H1 (cell line): ENCODE results near the gene TWNK. TPM values are rescaled to one million over a fixed set of nuclear protein-coding genes. Genes with fewer than 3 reads are reported as not detected.

Experiments used
- CTCF ChIA-PET: fragments of 300-600 bp; sonication (Branson Sonifier 250); formaldehyde crosslinking; loops from one replicate; lab custom pipeline; 2021; ENCODE audit not compliant: partially characterized antibody; lab: Charles Lee
- POLR2A ChIA-PET: fragments of 300-600 bp; sonication (Branson Sonifier 250); formaldehyde crosslinking; loops from one replicate; lab custom pipeline; 2021; ENCODE audit warnings: inconsistent platforms; ENCODE audit not compliant: partially characterized antibody; lab: Charles Lee
- DNase-seq, 2 experiments: peaks; one replicate each; pipeline versions ENCODE4 v3.0.0 to v3.0.0-alpha.2; 2010 to 2022; ENCODE audit warnings: low spot score in 2 of 2, low read depth in 1 of 2, mixed read lengths in 1 of 2
- FAIRE-seq: peaks from 2 replicates; lab custom pipeline; 2011; peaks lifted over from hg19 to GRCh38; lab: Jason Lieb, UNC
- H2AFZ ChIP-seq: 2 replicates; pipeline ENCODE4 v1.8.1; 2012; ENCODE audit warnings: low read length, inconsistent platforms
- H2AK5ac ChIP-seq: 2 replicates; pipeline ENCODE4 v1.6.1; 2013; ENCODE audit warnings: low read depth, low read length
- H2BK120ac ChIP-seq: replicated peaks from 2 replicates; pipeline ENCODE3; 2013; ENCODE audit warnings: low read depth, low read length, inconsistent platforms
- H2BK12ac ChIP-seq: 2 replicates; pipeline ENCODE4 v1.6.1; 2013; ENCODE audit warnings: low read depth, low read length
- H2BK15ac ChIP-seq: 2 replicates; pipeline ENCODE4 v1.6.1; 2013; ENCODE audit warnings: low read length
- H2BK20ac ChIP-seq: 2 replicates; pipeline ENCODE4 v1.6.1; 2013; ENCODE audit warnings: low read length
- H2BK5ac ChIP-seq: 2 replicates; pipeline ENCODE4 v1.6.1; 2013; ENCODE audit warnings: low read depth, low read length
- H3K14ac ChIP-seq: 2 replicates; pipeline ENCODE4 v1.6.1; 2013; ENCODE audit warnings: inconsistent platforms; ENCODE audit not compliant: insufficient read length
- H3K18ac ChIP-seq: 2 replicates; pipeline ENCODE4 v1.6.1; 2013; ENCODE audit warnings: low read length; ENCODE audit errors: extremely low read depth
- H3K23ac ChIP-seq: 2 replicates; pipeline ENCODE4 v1.6.1; 2013; ENCODE audit warnings: inconsistent platforms; ENCODE audit not compliant: insufficient read length
- H3K23me2 ChIP-seq: 2 replicates; pipeline ENCODE4 v1.6.1; 2013; ENCODE audit warnings: low read depth, low read length
- H3K27ac ChIP-seq: 2 replicates; pipeline ENCODE4 v1.6.1; 2011; ENCODE audit warnings: low read depth, low read length, inconsistent platforms
- H3K27me3 ChIP-seq, 4 experiments: replicated peaks in 1 of 4; 1 replicate in 1 of 4; 2 replicates in 3 of 4; pipeline versions ENCODE4 v1.6.1 to v1.8.1; 2011 to 2013; ENCODE audit warnings: low read length in 3 of 4, mild to moderate bottlenecking in 3 of 4, inconsistent platforms in 2 of 4, mixed read lengths in 2 of 4, moderate library complexity in 1 of 4; ENCODE audit not compliant: control insufficient read depth in 3 of 4, insufficient read depth in 3 of 4; ENCODE audit errors: extremely low read depth in 1 of 4
- H3K36me3 ChIP-seq, 4 experiments: 2 replicates each; pipeline versions ENCODE4 v1.6.1 to v1.8.1; 2011 to 2013; ENCODE audit warnings: mild to moderate bottlenecking in 4 of 4, low read length in 3 of 4, moderate library complexity in 2 of 4, control low read depth in 1 of 4, inconsistent platforms in 1 of 4; ENCODE audit not compliant: insufficient read depth in 4 of 4, control insufficient read depth in 2 of 4
- H3K4ac ChIP-seq: replicated peaks from 2 replicates; pipeline ENCODE3; 2013; ENCODE audit warnings: low read length, low read depth, mixed read lengths, inconsistent platforms; ENCODE audit not compliant: insufficient read length
- H3K4me1 ChIP-seq, 4 experiments: replicated peaks in 1 of 4; 1 replicate in 1 of 4; 2 replicates in 3 of 4; pipeline versions ENCODE4 v1.6.1 to v1.8.1; 2011 to 2013; ENCODE audit warnings: low read length in 3 of 4, inconsistent platforms in 2 of 4, mixed read lengths in 1 of 4; ENCODE audit not compliant: insufficient read depth in 4 of 4, control insufficient read depth in 3 of 4
- H3K4me2 ChIP-seq, 2 experiments: 2 replicates each; pipeline versions ENCODE4 v1.6.1 to v1.8.1; 2011 to 2013; ENCODE audit warnings: low read depth in 2 of 2, low read length in 2 of 2, control low read depth in 1 of 2, inconsistent platforms in 1 of 2, mild to moderate bottlenecking in 1 of 2; ENCODE audit not compliant: insufficient read depth in 1 of 2
- H3K4me3 ChIP-seq, 4 experiments: fragments of 200-600, 300-600 bp in 1 of 4; sonication (generic), shearing (Covaris generic), sonication (Bioruptor Twin) in 1 of 4; 2 replicates each; pipeline versions ENCODE4 v1.5.1 to v1.8.1; 2011 to 2016; ENCODE audit warnings: low read length in 4 of 4, low read depth in 3 of 4, control low read depth in 2 of 4, inconsistent platforms in 2 of 4, mild to moderate bottlenecking in 2 of 4, mixed read lengths in 1 of 4, moderate library complexity in 1 of 4; ENCODE audit not compliant: insufficient read depth in 2 of 4; ENCODE audit errors: extremely low read depth in 1 of 4
- H3K56ac ChIP-seq: replicated peaks from 2 replicates; pipeline ENCODE3; 2013; ENCODE audit warnings: low read depth, mild to moderate bottlenecking, mixed read lengths, low read length, inconsistent platforms; ENCODE audit not compliant: insufficient read length
- H3K79me1 ChIP-seq: 2 replicates; pipeline ENCODE4 v1.6.1; 2013; ENCODE audit warnings: low read depth, low read length, control low read depth
- H3K79me2 ChIP-seq, 2 experiments: 2 replicates each; pipeline versions ENCODE4 v1.6.1 to v1.8.1; 2012 to 2013; ENCODE audit warnings: low read length in 2 of 2, mild to moderate bottlenecking in 2 of 2, inconsistent platforms in 1 of 2; ENCODE audit not compliant: insufficient read depth in 2 of 2, control insufficient read depth in 1 of 2
- H3K9ac ChIP-seq, 4 experiments: replicated peaks in 1 of 4; 1 replicate in 1 of 4; 2 replicates in 3 of 4; pipeline versions ENCODE4 v1.6.1 to v1.8.1; 2011 to 2013; ENCODE audit warnings: low read depth in 3 of 4, low read length in 3 of 4, control low read depth in 2 of 4, mild to moderate bottlenecking in 2 of 4, moderate library complexity in 2 of 4, inconsistent platforms in 1 of 4; ENCODE audit errors: extremely low read depth in 1 of 4
- H3K9me3 ChIP-seq, 2 experiments: 2 replicates each; pipeline versions ENCODE4 v1.6.1 to v1.8.1; 2012 to 2013; ENCODE audit warnings: mild to moderate bottlenecking in 2 of 2, moderate library complexity in 2 of 2, control low read depth in 1 of 2, inconsistent platforms in 1 of 2, low read depth in 1 of 2, low read length in 1 of 2, mixed read lengths in 1 of 2; ENCODE audit not compliant: insufficient read depth in 2 of 2
- H4K20me1 ChIP-seq, 2 experiments: replicated peaks in 1 of 2; 2 replicates each; pipeline versions ENCODE3 to v1.8.1; 2011 to 2013; ENCODE audit warnings: inconsistent platforms in 2 of 2, low read length in 2 of 2, mild to moderate bottlenecking in 1 of 2; ENCODE audit not compliant: insufficient read depth in 2 of 2, control insufficient read depth in 1 of 2
- H4K5ac ChIP-seq: 2 replicates; pipeline ENCODE4 v1.6.1; 2013; ENCODE audit warnings: low read length, low read depth, mixed read lengths, inconsistent platforms; ENCODE audit not compliant: insufficient read length
- H4K8ac ChIP-seq: 2 replicates; pipeline ENCODE4 v1.8.0; 2013; ENCODE audit warnings: mild to moderate bottlenecking, moderate library complexity, low read length, inconsistent platforms; ENCODE audit not compliant: insufficient read depth; ENCODE audit errors: extremely low read depth
- H4K91ac ChIP-seq: replicated peaks from 2 replicates; pipeline ENCODE3; 2013; ENCODE audit warnings: low read length, mixed read lengths, inconsistent platforms; ENCODE audit not compliant: insufficient read length
- BCL11A ChIP-seq, 2 experiments: IDR thresholded peaks; one replicate each; pipeline ENCODE4 v1.6.1; 2011; ENCODE audit warnings: low read depth in 2 of 2, low read length in 2 of 2, mild to moderate bottlenecking in 2 of 2
- NANOG ChIP-seq: IDR thresholded peaks from 2 replicates; pipeline ENCODE4 v1.6.1; 2011; ENCODE audit warnings: low read length, low read depth, mild to moderate bottlenecking, inconsistent platforms; ENCODE audit not compliant: insufficient read depth, poor library complexity, severe bottlenecking
- POLR2A ChIP-seq, 2 experiments: IDR thresholded peaks; 1 replicate in 1 of 2; 2 replicates in 1 of 2; pipeline ENCODE4 v1.6.1; 2011; ENCODE audit warnings: low read depth in 2 of 2, low read length in 2 of 2, mild to moderate bottlenecking in 2 of 2; ENCODE audit errors: control extremely low read depth in 1 of 2
- POU5F1 ChIP-seq: IDR thresholded peaks from 2 replicates; pipeline ENCODE4 v1.6.1; 2011; ENCODE audit warnings: low read depth, mild to moderate bottlenecking, low read length, moderate library complexity
- RNF2 ChIP-seq: fragments of 200-900, 300-1000 bp; sonication (generic); IDR thresholded peaks from 2 replicates; pipeline ENCODE4 v1.7.1; 2016; ENCODE audit warnings: borderline replicate concordance, low read depth, mild to moderate bottlenecking, antibody characterized with exemption, low read length; ENCODE audit not compliant: poor library complexity, severe bottlenecking; ENCODE audit errors: missing control alignments
- WGBS, 2 experiments: shearing (Covaris generic) in 1 of 2; methylation state at CpG; one replicate each; pipeline versions ENCODE4 v1.1.6 to v1.1.7; 2013 to 2015; ENCODE audit warnings: low lambda C conversion rate in 2 of 2, mixed read lengths in 2 of 2, inconsistent platforms in 1 of 2, low coverage in 1 of 2, missing lambda C conversion rate in 1 of 2; ENCODE audit not compliant: insufficient replicate concordance in 2 of 2, insufficient coverage in 1 of 2, insufficient read length in 1 of 2; ENCODE audit errors: extremely low coverage in 1 of 2, missing lambda C conversion rate in 1 of 2; 5-methylcytosine and 5-hydroxymethylcytosine counted together
- polyA plus RNA-seq, 7 experiments: library from polyadenylated mRNA; depleted of rRNA in 3 of 7; stranded (reverse) in 5 of 7; unstranded in 2 of 7; fragments of >200 nt in 5 of 7; fragments of 200-250 nt in 2 of 7; gene quantifications; 1 replicate in 5 of 7; 2 replicates in 1 of 7; 4 replicates in 1 of 7; pipeline versions ENCODE4 v1.2.1 to v1.2.3, GENCODE V29; 2011 to 2013; ENCODE audit warnings: missing spikeins in 2 of 7, mixed read lengths in 2 of 7
- total RNA-seq: library from RNA; stranded (reverse); fragmentation: NEBNext Ultra II Directional; extraction: Animal tissue kit (Norgen Biotek cat#: 25700); gene quantifications from 2 replicates; pipeline ENCODE4 v1.2.1, GENCODE V29; 2021

TWNK gene
- total and polyA plus RNA-seq, 2 of the 8 experiments (the other 6 are each of a cell fraction or from before 2014, with no cell fraction given) = 15.4 to 32.5 TPM

DNA sequence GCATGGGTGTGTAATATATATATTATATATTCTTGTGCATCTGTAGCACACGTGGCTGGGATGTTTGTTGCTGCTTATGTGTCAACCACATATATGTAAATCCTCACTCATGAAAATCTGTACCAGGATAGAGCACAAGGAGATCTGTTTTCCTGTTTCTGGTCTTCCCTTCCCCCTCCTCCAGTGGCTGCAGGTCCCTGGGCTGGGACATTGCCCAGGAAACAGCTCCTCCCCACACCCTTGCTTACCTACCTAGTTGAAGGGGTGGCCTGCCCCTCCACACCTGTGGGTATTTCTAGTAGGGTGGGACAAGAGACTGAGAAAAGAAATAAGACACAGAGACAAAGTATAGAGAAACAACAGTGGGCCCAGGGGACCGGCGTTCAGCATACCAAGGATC is 45.9 kb downstream of the TWNK start:
- no peak for TF ChIP-seq POU5F1
- TF ChIP-seq BCL11A (IDR thresholded peaks at IDR 0.05; ENCODE audit: low read depth in 2 of 2, low read length in 2 of 2) = no peak
- TF ChIP-seq POLR2A (IDR thresholded peaks at IDR 0.05; ENCODE audit: control extremely low read depth in 1 of 2, low read depth in 2 of 2, low read length in 2 of 2) = no peak
- TF ChIP-seq RNF2 = no peak
- TF ChIP-seq NANOG = no peak
- TF ChIP-seq, all 59 proteins: peak for 0
- H3K18ac ChIP-seq = no peak overlapping the region
- H3K36me3 ChIP-seq = no peaks in the 10 kb centered on the region
- no peaks in the 10 kb centered on the region for H3K79me2 ChIP-seq
- no peak overlapping the region for H3K4me3 ChIP-seq
- H2BK120ac ChIP-seq = no peak overlapping the region
- no peak overlapping the region for H3K23ac ChIP-seq
- no peak overlapping the region for H4K8ac ChIP-seq
- H3K9ac ChIP-seq = no peak overlapping the region
- H2BK12ac ChIP-seq = no peak overlapping the region
- H3K79me1 ChIP-seq = no peaks in the 10 kb centered on the region; the same call in 1 of the 2 replicates
- no peak overlapping the region for H3K4ac ChIP-seq
- peaks cover 17% of the 10 kb centered on the region for H3K23me2 ChIP-seq
- peaks cover 1 to 45% (median 37%) of the 10 kb centered on the region in 4 experiments for H3K27me3 ChIP-seq
- peaks cover 0 to 3% of the 10 kb centered on the region in 2 experiments for H4K20me1 ChIP-seq
- H2AFZ ChIP-seq = no peak overlapping the region
- no peak overlapping the region for H3K14ac ChIP-seq
- ChIA-PET POLR2A (no interaction called here), CTCF (interaction anchor here (11.4 to 51.8 kb wide), 2 partner anchors 16 to 41 kb away, joined by 145 to 2176 read pairs; partner anchors contain the start of gene KAZALD1)
- H2AK5ac ChIP-seq = no peak overlapping the region
- no peaks in the 10 kb centered on the region for H3K9me3 ChIP-seq
- no peak overlapping the region; a peak in 1 of 4 replicates for H3K4me2 ChIP-seq
- no peak overlapping the region for H2BK5ac ChIP-seq
- H2BK20ac ChIP-seq = no peak overlapping the region
- no peak overlapping the region for H2BK15ac ChIP-seq
- no peak overlapping the region for H4K5ac ChIP-seq
- H3K56ac ChIP-seq = no peak overlapping the region
- FAIRE-seq (no peak), DNase-seq (no peak)
- no peak overlapping the region for H3K27ac ChIP-seq
- H3K4me1 ChIP-seq = peaks cover 0 to 26% (median 21%) of the 10 kb centered on the region in 4 experiments; a peak in 6 of 7 replicates
- 78% methylated on average over 3 of the region's 3 CpGs; no CpG with 5 or more reads in 1 of the 2 experiments for WGBS, 2 experiments
- no peak overlapping the region for H4K91ac ChIP-seq
